Liver (tissue), 9 donors: ENCODE measurements around the gene ANKFY1. TPM values are rescaled to one million over a fixed set of nuclear protein-coding genes. Genes with fewer than 3 reads are reported as not detected.
"Not testable (repeated sequence)": the region's sequence is repeated elsewhere in the genome, so short reads cannot be mapped to it uniquely, and the experiment has no call there.

Experiments used
- DNase-seq: peaks from one replicate; pipeline ENCODE4 v3.0.0-alpha.2; 2017; ENCODE audit warnings: low spot score
- H3K27ac ChIP-seq, 2 donors: one replicate each; pipeline ENCODE4 v1.7.0; 2013; ENCODE audit warnings: inconsistent platforms in 2 of 2, low read length in 2 of 2, control low read depth in 1 of 2, low read depth in 1 of 2, mild to moderate bottlenecking in 1 of 2
- H3K27me3 ChIP-seq, 4 donors: one replicate each; pipeline versions ENCODE4 v1.6.1 to v1.7.0; 2013; ENCODE audit warnings: low read length in 3 of 4, inconsistent platforms in 1 of 4, mild to moderate bottlenecking in 1 of 4, moderate library complexity in 1 of 4; ENCODE audit not compliant: control insufficient read depth in 4 of 4, insufficient read depth in 4 of 4
- H3K36me3 ChIP-seq, 4 donors: one replicate each; pipeline versions ENCODE4 v1.6.1 to v1.7.0; 2013; ENCODE audit warnings: low read length in 3 of 4, mild to moderate bottlenecking in 3 of 4, low read depth in 1 of 4, moderate library complexity in 1 of 4; ENCODE audit not compliant: control insufficient read depth in 4 of 4, insufficient read depth in 3 of 4
- H3K4me1 ChIP-seq, 4 donors: one replicate each; pipeline versions ENCODE4 v1.6.1 to v1.7.0; 2013; ENCODE audit warnings: low read length in 3 of 4, mild to moderate bottlenecking in 3 of 4, moderate library complexity in 1 of 4; ENCODE audit not compliant: control insufficient read depth in 4 of 4, insufficient read depth in 4 of 4
- H3K4me3 ChIP-seq, 3 donors: one replicate each; pipeline versions ENCODE4 v1.6.1 to v1.7.0; 2013; ENCODE audit warnings: low read length in 3 of 3, control low read depth in 1 of 3, low read depth in 1 of 3, mild to moderate bottlenecking in 1 of 3
- H3K9ac ChIP-seq, 2 donors: one replicate each; pipeline ENCODE4 v1.7.0; 2013; ENCODE audit warnings: low read length in 2 of 2, mild to moderate bottlenecking in 2 of 2, moderate library complexity in 2 of 2, control low read depth in 1 of 2, low read depth in 1 of 2
- H3K9me3 ChIP-seq, 4 donors: one replicate each; pipeline versions ENCODE4 v1.6.1 to v1.7.0; 2013; ENCODE audit warnings: low read length in 3 of 4; ENCODE audit not compliant: control insufficient read depth in 4 of 4
- CTCF ChIP-seq: fragments of 150-350 bp; IDR thresholded peaks from 2 replicates; pipeline ENCODE4 v1.5.1; 2017; ENCODE audit warnings: improper control_type of control experiment, low read depth, low read length; ENCODE audit not compliant: missing input control
- EGR1 ChIP-seq, 2 donors: IDR thresholded peaks; 2 replicates each; pipeline ENCODE4 v1.6.1; 2016 to 2018; ENCODE audit warnings: antibody characterized with exemption in 2 of 2, low read depth in 2 of 2
- FOXA2 ChIP-seq: IDR thresholded peaks from 2 replicates; pipeline ENCODE4 v1.6.1; 2016; ENCODE audit warnings: antibody characterized with exemption
- GABPA ChIP-seq, 2 donors: IDR thresholded peaks in 1 of 2; conservative IDR thresholded peaks in 1 of 2; 2 replicates each; pipeline ENCODE4 v1.6.1; 2016; ENCODE audit warnings: antibody characterized with exemption in 2 of 2, mild to moderate bottlenecking in 1 of 2, moderate library complexity in 1 of 2
- HNF4A ChIP-seq, 2 donors: conservative IDR thresholded peaks; 2 replicates each; pipeline ENCODE4 v1.6.1; 2016; ENCODE audit warnings: antibody characterized with exemption in 2 of 2, mild to moderate bottlenecking in 2 of 2
- NR2F2 ChIP-seq: IDR thresholded peaks from 2 replicates; pipeline ENCODE4 v1.6.1; 2016; ENCODE audit warnings: antibody characterized with exemption
- RAD21 ChIP-seq, 2 donors: IDR thresholded peaks; 2 replicates each; pipeline ENCODE4 v1.6.1; 2016; ENCODE audit warnings: antibody characterized with exemption in 2 of 2, mild to moderate bottlenecking in 2 of 2
- REST ChIP-seq: IDR thresholded peaks from 2 replicates; pipeline ENCODE4 v1.6.1; 2016; ENCODE audit warnings: antibody characterized with exemption, mild to moderate bottlenecking
- SP1 ChIP-seq: IDR thresholded peaks from 2 replicates; pipeline ENCODE4 v1.6.1; 2018; ENCODE audit warnings: antibody characterized with exemption, mild to moderate bottlenecking
- YY1 ChIP-seq: IDR thresholded peaks from 2 replicates; pipeline ENCODE4 v1.6.1; 2016; ENCODE audit warnings: antibody characterized with exemption, mild to moderate bottlenecking
- WGBS: extraction: QIAGEN DNeasy Blood & Tissue Kit; methylation state at CpG from one replicate; pipeline ENCODE4 v1.1.7; 2013; 5-methylcytosine and 5-hydroxymethylcytosine counted together
- polyA plus RNA-seq, 2 donors: library from polyadenylated mRNA; stranded (reverse) in 1 of 2; unstranded in 1 of 2; fragments of 200-250 nt in 1 of 2; fragments of >200 nt in 1 of 2; fragmentation: Nextera tagmentation in 1 of 2; extraction: Ambion mirVana in 1 of 2; gene quantifications; one replicate each; pipeline versions ENCODE4 v1.2.1 to v1.2.3, GENCODE V29; 2013 to 2015
- total RNA-seq, 2 donors: library from RNA; depleted of rRNA; stranded (reverse); fragments of >200 nt; gene quantifications; one replicate each; pipeline ENCODE4 v1.2.3, GENCODE V29; 2014
- TF ChIP-seq, protein P1 (sequence below): IDR thresholded peaks from 2 replicates; pipeline ENCODE4 v1.6.1; 2016; ENCODE audit warnings: antibody characterized with exemption
- TF ChIP-seq, protein P2 (sequence below): IDR thresholded peaks from 2 replicates; pipeline ENCODE4 v1.6.1; 2016; ENCODE audit warnings: antibody characterized with exemption
- donor health status: healthy.
- donor health status: healthy.
- donor health status: healthy.
- donor health status: healthy.
- donor health status: healthy.

The ANKFY1 gene
- total and polyA plus RNA-seq, 4 donors = 6.8 to 38.6 (median 21.9) TPM

DNA sequence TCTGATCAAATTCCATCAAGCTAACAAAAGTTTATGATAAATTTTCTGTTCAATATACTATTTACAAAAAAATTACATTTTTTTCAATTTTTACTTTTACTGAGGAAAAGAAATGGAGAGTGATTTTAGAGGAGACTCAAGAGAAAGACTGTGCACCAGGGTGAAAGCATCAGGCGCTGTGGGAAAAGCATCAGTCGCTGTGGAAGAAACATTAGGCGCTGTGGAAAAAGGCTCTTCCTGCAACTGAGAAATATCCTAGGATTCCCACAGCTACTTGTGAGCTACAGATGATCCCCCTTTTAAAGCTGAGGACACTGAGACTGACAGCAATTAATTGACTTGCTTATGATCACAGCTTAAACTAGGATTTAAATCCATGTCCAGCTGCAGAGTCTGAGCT lies 4.9 kb downstream of the ANKFY1 start:
- no peak for DNase-seq
- no peaks in the 10 kb centered on the region for H3K27me3 ChIP-seq
- peaks cover 0 to 5% (median 0%) of the 10 kb centered on the region in 4 donors for H3K36me3 ChIP-seq
- 99% methylated on average over 3 of the region's 3 CpGs for WGBS
- no peak overlapping the region for H3K27ac ChIP-seq
- no peak overlapping the region for H3K9ac ChIP-seq
- TF ChIP-seq EGR1 (IDR thresholded peaks at IDR 0.05; ENCODE audit: low read depth in 2 of 2) (no peak), CTCF (no peak), GABPA (IDR thresholded peaks at IDR 0.05 in 1 of 2, conservative IDR thresholded peaks at IDR 0.05 in 1 of 2) (no peak), HNF4A (conservative IDR thresholded peaks at IDR 0.05) (no peak)
- TF ChIP-seq, protein P1, sequence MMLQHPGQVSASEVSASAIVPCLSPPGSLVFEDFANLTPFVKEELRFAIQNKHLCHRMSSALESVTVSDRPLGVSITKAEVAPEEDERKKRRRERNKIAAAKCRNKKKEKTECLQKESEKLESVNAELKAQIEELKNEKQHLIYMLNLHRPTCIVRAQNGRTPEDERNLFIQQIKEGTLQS = no peak
- H3K9me3 ChIP-seq = peaks cover 2 to 6% (median 2%) of the 10 kb centered on the region in 4 donors
- H3K4me3 ChIP-seq = no peak overlapping the region
- H3K4me1 ChIP-seq = peaks cover 7 to 13% (median 10%) of the 10 kb centered on the region in 4 donors

GRCh38 chr17:4256952-4257351 lies 6.8 kb downstream of the ANKFY1 start:
- WGBS = 90% methylated on average over 2 of the region's 2 CpGs
- TF ChIP-seq SP1 (no peak), REST (no peak), FOXA2 (no peak), GABPA (IDR thresholded peaks at IDR 0.05 in 1 of 2, conservative IDR thresholded peaks at IDR 0.05 in 1 of 2) (no peak), EGR1 (IDR thresholded peaks at IDR 0.05; ENCODE audit: low read depth in 2 of 2) (no peak), YY1 (no peak), NR2F2 (no peak), RAD21 (IDR thresholded peaks at IDR 0.05) (no peak), CTCF (no peak)
- TF ChIP-seq, protein P2, sequence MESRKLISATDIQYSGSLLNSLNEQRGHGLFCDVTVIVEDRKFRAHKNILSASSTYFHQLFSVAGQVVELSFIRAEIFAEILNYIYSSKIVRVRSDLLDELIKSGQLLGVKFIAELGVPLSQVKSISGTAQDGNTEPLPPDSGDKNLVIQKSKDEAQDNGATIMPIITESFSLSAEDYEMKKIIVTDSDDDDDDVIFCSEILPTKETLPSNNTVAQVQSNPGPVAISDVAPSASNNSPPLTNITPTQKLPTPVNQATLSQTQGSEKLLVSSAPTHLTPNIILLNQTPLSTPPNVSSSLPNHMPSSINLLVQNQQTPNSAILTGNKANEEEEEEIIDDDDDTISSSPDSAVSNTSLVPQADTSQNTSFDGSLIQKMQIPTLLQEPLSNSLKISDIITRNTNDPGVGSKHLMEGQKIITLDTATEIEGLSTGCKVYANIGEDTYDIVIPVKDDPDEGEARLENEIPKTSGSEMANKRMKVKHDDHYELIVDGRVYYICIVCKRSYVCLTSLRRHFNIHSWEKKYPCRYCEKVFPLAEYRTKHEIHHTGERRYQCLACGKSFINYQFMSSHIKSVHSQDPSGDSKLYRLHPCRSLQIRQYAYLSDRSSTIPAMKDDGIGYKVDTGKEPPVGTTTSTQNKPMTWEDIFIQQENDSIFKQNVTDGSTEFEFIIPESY = no peak
- TF ChIP-seq, protein P1 = no peak
- Histone ChIP-seq H3K36me3 (peaks cover 0 to 5% (median 0%) of the 10 kb centered on the region in 4 donors), H3K27ac (no peak overlapping the region), H3K4me3 (no peak overlapping the region), H3K27me3 (no peaks in the 10 kb centered on the region), H3K4me1 (peaks cover 0 to 3% (median 1%) of the 10 kb centered on the region in 4 donors), H3K9ac (no peak overlapping the region), H3K9me3 (peaks cover 2 to 6% (median 2%) of the 10 kb centered on the region in 4 donors)
- no peak for DNase-seq

- not testable (repeated sequence) for H3K36me3 ChIP-seq, H3K27ac ChIP-seq, H3K27me3 ChIP-seq, H3K9ac ChIP-seq, DNase-seq, H3K4me1 ChIP-seq, H3K9me3 ChIP-seq, H3K4me3 ChIP-seq
- 96% methylated on average over 6 of the region's 6 CpGs for WGBS
These were observed 8.5 kb downstream of the ANKFY1 start for GRCh38 chr17:4255271-4255670.
